WI38 (cell line): ENCODE data around the gene SIGLEC10.
A peak's percentile ranks its signal among the peaks of the same experiment; 100 is the strongest.
"Not testable (repeated sequence)": the region's sequence is repeated elsewhere in the genome, so short reads cannot be mapped to it uniquely, and the experiment has no call there.

Experiments
- H3K4me3 ChIP-seq: 2 replicates; pipeline ENCODE4 v1.5.1; 2011; ENCODE audit warnings: low read depth, mild to moderate bottlenecking, control low read depth, low read length
- TF ChIP-seq, protein P1 (sequence below): IDR thresholded peaks from 2 replicates; pipeline ENCODE4 v1.5.1; 2012; ENCODE audit warnings: low read depth, mild to moderate bottlenecking, control low read depth, low read length

The SIGLEC10 gene

DNA sequence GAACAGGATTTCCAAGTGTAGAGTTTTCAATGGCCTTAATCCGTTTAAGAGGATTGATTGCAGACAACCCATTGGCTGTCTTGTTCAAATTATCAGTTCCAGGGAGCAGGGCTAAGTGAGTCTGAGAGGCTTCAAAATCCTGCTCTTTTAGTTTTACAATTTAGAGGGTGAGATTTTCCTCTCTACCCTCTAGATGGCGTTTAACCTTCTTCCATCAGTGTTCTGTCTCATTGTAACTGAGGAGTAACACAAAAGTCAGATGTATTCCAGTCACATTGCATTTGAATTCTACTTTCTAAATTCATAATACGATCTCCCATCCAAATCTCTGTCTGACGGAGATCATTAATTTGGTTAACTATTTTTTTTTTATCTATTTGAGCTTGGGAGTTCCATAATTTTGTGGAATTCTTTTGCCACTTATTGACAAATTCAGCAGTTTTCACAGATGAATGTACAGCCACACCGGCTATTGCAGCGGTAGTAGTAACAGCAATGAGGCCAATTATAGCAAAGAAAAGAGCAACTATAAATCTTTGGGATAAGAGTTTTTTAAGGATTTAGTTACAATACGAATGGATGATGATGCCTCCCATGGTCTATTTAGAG, 19.2 kb downstream of the SIGLEC10 start:
- no peak overlapping the region for H3K4me3 ChIP-seq
- TF ChIP-seq, protein P1, sequence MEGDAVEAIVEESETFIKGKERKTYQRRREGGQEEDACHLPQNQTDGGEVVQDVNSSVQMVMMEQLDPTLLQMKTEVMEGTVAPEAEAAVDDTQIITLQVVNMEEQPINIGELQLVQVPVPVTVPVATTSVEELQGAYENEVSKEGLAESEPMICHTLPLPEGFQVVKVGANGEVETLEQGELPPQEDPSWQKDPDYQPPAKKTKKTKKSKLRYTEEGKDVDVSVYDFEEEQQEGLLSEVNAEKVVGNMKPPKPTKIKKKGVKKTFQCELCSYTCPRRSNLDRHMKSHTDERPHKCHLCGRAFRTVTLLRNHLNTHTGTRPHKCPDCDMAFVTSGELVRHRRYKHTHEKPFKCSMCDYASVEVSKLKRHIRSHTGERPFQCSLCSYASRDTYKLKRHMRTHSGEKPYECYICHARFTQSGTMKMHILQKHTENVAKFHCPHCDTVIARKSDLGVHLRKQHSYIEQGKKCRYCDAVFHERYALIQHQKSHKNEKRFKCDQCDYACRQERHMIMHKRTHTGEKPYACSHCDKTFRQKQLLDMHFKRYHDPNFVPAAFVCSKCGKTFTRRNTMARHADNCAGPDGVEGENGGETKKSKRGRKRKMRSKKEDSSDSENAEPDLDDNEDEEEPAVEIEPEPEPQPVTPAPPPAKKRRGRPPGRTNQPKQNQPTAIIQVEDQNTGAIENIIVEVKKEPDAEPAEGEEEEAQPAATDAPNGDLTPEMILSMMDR: peak; percentile 34; the same call in 1 of the 2 replicates

DNA sequence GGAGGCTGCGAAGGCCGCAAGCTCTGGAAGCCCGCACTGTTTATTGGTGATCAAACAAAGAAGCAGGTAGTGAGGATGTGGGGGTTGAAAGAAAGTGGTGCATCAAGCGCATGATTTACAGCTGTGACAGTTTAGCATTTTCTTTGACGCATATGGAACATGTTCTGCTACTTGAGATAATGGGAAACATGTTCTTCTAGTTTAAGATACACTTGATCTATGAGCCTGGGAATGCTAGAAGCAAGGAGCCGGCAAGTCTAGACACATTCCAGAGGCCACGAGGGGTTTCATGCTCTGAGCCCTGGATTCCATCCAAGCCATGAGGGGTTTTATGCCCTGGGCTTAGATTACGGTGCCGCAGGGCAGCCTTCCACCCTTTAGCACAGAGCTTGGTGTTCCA, 20.0 kb downstream of the SIGLEC10 start:
- H3K4me3 ChIP-seq: not testable (repeated sequence)

DNA sequence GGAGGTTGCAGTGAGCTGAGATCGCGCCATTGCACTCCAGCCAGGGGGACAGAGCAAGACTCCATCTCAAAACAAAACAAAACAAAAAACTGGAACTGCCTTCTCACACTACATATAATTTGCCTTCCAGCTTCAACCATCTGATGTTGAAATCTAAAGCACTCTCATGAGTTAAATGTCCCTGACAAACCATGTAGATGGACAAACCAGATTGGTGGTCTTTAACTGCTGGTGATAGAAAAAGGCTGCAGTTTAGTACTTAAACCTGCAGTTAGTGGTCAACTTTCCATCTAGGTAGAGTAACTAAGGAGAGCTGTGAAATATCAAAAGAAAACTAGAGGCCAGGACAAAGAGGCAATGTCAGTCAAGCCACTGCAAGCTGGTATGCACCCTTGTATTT, 21.3 kb downstream of the SIGLEC10 start:
- no peak overlapping the region for H3K4me3 ChIP-seq
- TF ChIP-seq, protein P1: no peak

DNA sequence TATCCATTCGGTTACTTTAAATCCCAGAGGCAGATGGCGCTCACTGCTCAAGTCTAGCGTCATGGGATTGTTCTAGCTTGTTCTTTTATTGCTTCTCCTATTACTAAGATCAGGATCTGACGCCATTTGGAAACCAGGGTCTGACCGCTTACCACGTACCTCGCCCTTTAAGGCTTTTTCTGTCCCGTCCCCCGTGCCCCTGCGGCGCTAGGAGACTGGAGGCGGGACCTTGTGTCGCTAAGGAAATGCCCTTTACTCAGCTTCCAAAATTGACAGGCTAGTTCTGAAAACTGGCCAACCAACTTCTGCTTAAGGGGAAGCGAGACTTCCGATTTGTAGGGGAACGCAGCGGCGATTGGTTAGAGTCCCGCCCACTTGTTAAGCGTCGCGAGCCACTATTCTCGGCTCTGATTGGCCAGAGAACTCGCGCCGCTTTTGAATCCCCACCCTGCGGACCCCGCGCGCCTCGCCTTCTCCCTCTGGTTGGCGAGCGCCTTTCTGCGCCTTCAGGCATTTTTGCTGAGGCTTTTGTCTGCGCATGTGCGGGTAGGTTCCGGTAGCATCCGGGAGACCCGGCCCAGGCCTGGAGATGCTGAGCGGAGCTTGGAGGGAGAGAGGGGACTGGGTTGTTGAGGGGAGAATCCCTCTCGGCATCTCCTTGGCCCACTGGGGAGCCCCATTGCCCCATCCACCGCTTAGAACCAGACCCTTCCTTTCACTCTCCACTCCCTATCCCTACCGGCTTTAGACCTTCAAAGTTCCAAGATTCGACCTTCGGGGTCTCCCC, 23.2 kb downstream of the SIGLEC10 start:
- peak overlapping the region; percentile 60 for H3K4me3 ChIP-seq
- TF ChIP-seq, protein P1: no peak

DNA sequence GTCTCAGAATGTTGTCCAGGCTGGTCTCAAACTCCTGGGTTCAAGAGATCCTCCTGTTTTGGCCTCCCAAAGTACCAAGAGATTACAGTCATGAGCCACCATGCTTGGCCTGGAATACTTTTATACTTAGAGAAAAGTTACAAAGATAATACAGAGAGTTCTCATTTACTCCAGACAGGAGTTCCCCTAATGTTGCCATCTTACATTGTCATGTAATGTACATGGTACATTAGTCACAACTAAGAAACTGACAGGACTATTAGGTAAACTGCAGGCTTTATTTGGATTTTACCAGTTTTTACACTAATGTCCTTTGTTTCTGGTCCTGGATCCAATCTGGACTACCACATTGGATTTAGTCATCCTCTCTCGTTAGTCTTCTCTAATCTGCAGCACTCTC, 24.7 kb downstream of the SIGLEC10 start:
- H3K4me3 ChIP-seq: no peak overlapping the region
- TF ChIP-seq, protein P1: no peak

DNA sequence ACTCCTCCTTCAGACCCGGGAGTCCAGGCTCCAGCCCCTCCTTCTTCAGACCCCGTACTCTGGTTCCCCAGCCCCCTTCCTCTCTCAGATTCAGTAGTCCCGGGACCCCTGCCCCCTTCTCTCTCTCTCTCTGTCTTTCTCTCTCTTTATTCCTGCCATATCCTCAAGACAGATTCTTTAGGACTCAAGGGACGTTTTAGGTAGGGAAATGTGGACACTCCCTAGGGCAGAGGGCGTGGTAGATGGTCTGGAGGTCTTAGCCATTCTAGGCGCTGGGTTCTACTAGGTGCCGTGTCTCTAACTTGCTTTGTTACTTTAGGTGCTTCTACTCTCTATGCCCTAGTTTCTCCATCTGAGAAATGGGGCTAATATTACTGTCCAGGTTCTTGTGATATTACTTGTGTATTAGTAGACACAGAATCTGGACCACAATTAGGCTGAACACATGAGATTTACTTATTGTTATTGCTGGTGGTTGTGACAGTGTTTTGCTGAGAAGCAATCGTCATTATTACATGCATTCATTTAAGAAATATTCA, 26.3 kb downstream of the SIGLEC10 start:
- H3K4me3 ChIP-seq: no peak overlapping the region
- TF ChIP-seq, protein P1: no peak

DNA sequence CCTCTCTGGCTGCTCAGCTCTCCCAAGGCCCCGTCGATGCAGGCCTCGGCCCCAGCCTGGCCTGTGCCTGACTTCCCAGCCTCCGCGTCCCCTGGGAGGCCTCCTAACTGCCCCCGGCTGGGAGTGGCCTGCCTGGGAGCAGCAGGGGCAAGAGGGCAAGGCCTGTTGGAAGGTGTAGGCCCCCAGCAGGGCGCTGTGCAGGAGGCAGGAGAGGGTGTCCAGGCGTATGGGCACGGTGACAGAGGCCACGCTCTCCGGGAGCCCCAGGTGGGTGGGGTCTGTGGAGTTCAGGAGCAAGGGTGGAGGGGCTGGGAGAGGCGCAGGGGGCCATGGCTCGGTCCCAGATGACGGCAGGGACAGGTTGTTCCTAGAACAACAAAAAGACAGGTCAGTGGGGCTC, 28.3 kb downstream of the SIGLEC10 start:
- H3K4me3 ChIP-seq: no peak overlapping the region
- TF ChIP-seq, protein P1: no peak
